ENCODE data around the gene VOPP1. TPM values are rescaled to one million over a fixed set of nuclear protein-coding genes. Genes with fewer than 3 reads are reported as not detected.

The VOPP1 gene
- total RNA-seq, 4 donors from 2014 or later, result 63.9 to 79.2 (median 72.4) TPM

- Histone ChIP-seq H3K4me1 (no peaks in the 10 kb centered on the region), H3K27ac (no peak overlapping the region), H3K9me3 (no peaks in the 10 kb centered on the region), H3K4me3 (no peak overlapping the region), H3K36me3 (no peaks in the 10 kb centered on the region), H3K27me3 (no peaks in the 10 kb centered on the region)
- DNase-seq, result no peak
- TF ChIP-seq CTCF (IDR thresholded peaks at IDR 0.05), result no peak
- no peak for TF ChIP-seq POLR2A (IDR thresholded peaks at IDR 0.05)
Observed at GRCh38 chr7:55595511-55595910, 23.2 kb upstream of the VOPP1 start.

GRCh38 chr7:55594870-55595269 lies 22.6 kb upstream of the VOPP1 start:
- Histone ChIP-seq H3K9me3 (no peaks in the 10 kb centered on the region), H3K27ac (no peak overlapping the region), H3K36me3 (no peaks in the 10 kb centered on the region), H3K4me3 (no peak overlapping the region), H3K4me1 (no peaks in the 10 kb centered on the region), H3K27me3 (no peaks in the 10 kb centered on the region)
- no peak for TF ChIP-seq POLR2A (IDR thresholded peaks at IDR 0.05)
- no peak for DNase-seq

GRCh38 chr7:55594414-55594813 lies 22.1 kb upstream of the VOPP1 start:
- Histone ChIP-seq H3K4me1 (no peaks in the 10 kb centered on the region), H3K27ac (no peak overlapping the region), H3K9me3 (no peaks in the 10 kb centered on the region), H3K4me3 (no peak overlapping the region), H3K36me3 (no peaks in the 10 kb centered on the region), H3K27me3 (no peaks in the 10 kb centered on the region)
- no peak for TF ChIP-seq POLR2A (IDR thresholded peaks at IDR 0.05)
- DNase-seq, result no peak

- TF ChIP-seq POLR2A (IDR thresholded peaks at IDR 0.05) (no peak), CTCF (IDR thresholded peaks at IDR 0.05) (peak; percentile 21 to 87 (median 76))
- H3K27me3 ChIP-seq, result no peaks in the 10 kb centered on the region
- no peaks in the 10 kb centered on the region for H3K9me3 ChIP-seq
- no peaks in the 10 kb centered on the region for H3K36me3 ChIP-seq
- H3K4me1 ChIP-seq, result no peaks in the 10 kb centered on the region
- DNase-seq, result peak; percentile 70 to 89 (median 84)
- H3K27ac ChIP-seq, result no peak overlapping the region
- no peak overlapping the region for H3K4me3 ChIP-seq
Observed at GRCh38 chr7:55593515-55594318, 21.4 kb upstream of the VOPP1 start.

- Histone ChIP-seq H3K4me1 (no peaks in the 10 kb centered on the region), H3K4me3 (no peak overlapping the region), H3K9me3 (no peaks in the 10 kb centered on the region), H3K36me3 (no peaks in the 10 kb centered on the region), H3K27ac (no peak overlapping the region), H3K27me3 (no peaks in the 10 kb centered on the region)
- DNase-seq, result no peak
- no peak for TF ChIP-seq POLR2A (IDR thresholded peaks at IDR 0.05)
Observed at GRCh38 chr7:55593172-55593514, 20.8 kb upstream of the VOPP1 start.

- DNase-seq, result no peak
- Histone ChIP-seq H3K27ac (no peak overlapping the region), H3K9me3 (no peaks in the 10 kb centered on the region), H3K4me3 (no peak overlapping the region), H3K36me3 (no peaks in the 10 kb centered on the region), H3K4me1 (no peaks in the 10 kb centered on the region), H3K27me3 (no peaks in the 10 kb centered on the region)
- TF ChIP-seq CTCF (IDR thresholded peaks at IDR 0.05), result no peak
- TF ChIP-seq POLR2A (IDR thresholded peaks at IDR 0.05), result no peak
Observed at GRCh38 chr7:55592492-55592891, 20.2 kb upstream of the VOPP1 start.

GRCh38 chr7:55591282-55591931 lies 19.1 kb upstream of the VOPP1 start:
- Histone ChIP-seq H3K36me3 (no peaks in the 10 kb centered on the region), H3K27me3 (no peaks in the 10 kb centered on the region), H3K4me1 (no peaks in the 10 kb centered on the region), H3K9me3 (no peaks in the 10 kb centered on the region), H3K4me3 (no peak overlapping the region), H3K27ac (no peak overlapping the region)
- TF ChIP-seq CTCF (IDR thresholded peaks at IDR 0.05) (no peak), POLR2A (IDR thresholded peaks at IDR 0.05) (no peak)
- no peak for DNase-seq
